Measurements from ENCODE around the gene ERI3.

The ERI3 gene

DNA sequence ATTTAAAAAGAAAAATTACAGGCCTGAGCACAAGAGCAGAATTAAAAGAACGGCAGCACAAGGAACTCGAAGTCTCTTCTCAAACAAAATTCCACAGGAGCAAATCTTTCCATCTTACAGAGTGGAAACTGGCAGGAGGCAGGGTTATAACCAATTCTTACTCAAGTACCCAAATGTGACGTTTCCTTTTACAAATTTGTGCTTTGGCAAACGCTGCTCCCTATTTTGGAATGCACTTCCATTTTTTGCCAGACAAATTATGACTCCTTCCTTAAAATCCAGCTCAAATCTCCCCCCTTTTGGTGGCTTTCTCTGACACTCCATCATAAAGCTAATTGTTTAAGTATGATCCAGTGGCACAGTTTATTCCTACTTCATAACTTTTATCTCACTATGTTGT, 7.8 kb downstream of the ERI3 start:
- no peak for DNase-seq

DNA sequence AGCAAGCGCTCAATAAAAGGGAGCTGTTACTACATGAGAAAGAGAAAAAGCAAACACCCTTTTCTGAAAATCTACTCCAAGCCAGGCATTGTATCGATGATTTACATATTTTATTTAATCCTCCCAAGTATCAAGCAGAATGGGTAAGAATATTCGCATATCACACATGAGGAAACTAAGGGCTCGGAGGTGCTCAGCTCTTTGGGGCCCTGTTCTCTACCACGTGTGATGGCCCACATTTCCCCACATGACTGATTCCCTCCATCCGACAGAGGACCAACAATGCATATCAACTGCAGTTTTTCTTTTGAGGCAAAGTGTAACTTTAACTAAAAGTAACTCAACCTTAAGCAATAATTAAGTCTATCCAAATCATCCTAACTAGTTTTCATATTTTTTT, 8.2 kb downstream of the ERI3 start:
- no peak for DNase-seq

DNA sequence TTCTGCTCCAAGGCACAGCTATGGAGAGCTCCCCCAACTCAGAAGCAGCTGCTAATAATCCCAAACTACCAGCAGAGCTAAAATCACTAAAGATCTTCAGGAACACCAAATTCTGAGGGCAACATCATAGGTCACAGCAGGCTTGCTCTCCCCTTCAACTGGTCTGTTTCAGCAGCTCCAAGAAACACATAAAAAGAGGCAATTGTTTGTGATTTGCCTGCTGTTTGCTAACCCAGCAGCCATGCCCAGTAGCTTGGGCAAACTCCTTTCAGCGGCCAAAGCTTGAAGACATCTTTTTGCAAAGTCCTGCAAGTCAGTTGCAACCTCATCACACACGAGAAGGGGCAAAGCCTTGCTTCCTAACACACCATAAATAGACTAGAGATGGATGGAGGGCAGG, 8.9 kb downstream of the ERI3 start:
- no peak for DNase-seq

DNA sequence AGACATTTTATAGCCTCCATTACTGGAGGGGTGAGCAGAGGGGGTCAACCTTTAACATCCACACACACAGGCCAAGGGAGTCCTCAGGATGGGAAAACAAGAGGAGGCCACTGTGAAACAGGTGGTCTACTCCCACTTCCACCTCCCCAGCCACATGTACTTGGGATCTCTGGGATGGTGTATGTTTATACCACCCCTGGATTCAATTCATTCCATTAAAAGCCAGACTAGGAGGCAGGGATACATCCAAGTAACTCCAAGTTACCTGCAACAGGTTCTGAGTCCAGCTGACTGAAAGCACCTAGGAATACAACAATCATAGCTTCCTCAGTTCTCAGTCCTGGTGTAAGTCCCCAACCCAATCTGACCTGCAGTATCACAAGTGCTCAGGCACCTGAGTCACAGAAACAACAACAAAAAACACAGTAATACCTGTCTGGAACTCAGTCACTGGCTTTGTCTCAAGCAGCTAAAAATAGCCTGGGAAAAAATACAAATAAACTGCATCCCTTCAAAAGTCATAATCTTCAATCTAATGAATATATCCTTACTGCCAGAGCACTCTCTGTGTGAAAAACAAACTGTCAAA, 9.8 kb downstream of the ERI3 start:
- DNase-seq, result no peak

DNA sequence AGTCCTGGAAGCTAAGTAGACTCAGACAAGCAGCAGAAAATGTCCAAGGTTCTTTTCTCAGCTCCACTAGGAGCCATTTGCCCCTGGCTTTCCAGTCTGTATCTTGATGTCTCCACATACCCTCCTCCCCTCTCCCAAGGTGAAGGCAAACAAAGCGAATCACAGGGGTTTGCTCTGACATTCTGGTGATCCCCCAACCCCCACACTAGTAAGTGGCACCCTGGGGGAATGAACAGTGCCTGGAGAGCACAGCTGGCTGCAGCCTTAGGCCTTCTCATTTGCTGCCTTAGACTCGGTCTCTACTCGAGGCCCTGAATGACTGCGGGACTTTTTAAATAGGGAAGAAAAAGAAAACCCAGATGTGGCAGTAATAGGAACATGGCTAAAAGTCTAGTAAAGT, 15.3 kb downstream of the ERI3 start:
- no peak for DNase-seq

DNA sequence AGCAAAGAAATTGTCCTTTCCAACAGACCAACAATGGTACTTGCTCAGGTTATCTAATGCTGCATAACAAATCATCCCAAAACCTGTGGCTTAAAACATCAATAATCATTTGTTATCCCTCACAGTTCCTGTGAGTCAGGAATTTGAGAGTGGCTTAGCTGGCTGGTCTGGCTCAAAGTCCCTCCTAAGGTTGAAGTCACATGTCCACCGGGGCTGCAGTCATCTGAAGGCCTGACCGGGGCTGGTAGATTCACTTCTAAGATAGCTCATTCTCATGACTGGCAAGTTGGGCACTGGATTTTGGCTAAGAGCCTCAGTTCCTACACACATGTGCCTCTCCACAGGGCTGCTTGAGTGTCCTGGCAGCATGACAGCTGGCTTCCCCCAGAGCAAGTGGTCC, 16.9 kb downstream of the ERI3 start:
- DNase-seq, result no peak

DNA sequence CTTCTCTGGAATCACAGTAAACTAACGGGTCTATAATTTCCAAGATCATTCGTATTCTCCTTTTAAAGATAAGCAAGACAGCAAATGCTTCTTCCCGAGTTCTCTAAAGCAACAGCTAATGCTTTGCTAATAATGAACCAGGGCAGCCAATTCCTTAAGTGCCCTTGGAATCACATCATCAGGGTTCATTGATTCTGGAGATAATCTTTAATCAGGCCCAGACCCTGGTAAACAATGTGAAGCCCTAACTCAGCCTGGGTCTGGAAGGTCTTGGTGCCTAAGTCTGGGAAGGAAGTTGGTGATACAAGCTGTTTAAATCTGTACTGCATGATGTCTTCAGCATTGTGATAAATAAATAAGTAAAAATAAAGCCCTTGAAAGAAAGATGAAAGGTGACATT, 18.4 kb downstream of the ERI3 start:
- no peak for DNase-seq

DNA sequence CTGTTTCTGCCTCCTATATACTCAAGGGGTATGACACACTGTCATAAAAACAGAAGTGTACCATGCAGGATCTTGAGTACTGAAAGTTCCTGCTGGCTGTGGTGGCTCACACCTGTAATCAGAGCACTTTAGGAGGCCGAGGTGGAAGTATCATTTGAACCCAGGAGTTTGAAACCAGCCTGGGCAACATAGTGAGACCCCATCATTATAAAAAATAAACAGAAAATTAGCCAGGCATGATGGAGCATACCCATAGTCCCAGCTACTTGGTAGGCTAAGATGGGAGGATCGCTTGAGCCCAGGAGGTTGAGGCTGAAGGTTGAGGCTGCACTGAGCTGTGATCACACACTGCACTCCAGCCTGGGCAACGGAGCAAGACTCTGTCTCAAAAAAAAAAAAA, 20.1 kb downstream of the ERI3 start:
- no peak for DNase-seq

DNA sequence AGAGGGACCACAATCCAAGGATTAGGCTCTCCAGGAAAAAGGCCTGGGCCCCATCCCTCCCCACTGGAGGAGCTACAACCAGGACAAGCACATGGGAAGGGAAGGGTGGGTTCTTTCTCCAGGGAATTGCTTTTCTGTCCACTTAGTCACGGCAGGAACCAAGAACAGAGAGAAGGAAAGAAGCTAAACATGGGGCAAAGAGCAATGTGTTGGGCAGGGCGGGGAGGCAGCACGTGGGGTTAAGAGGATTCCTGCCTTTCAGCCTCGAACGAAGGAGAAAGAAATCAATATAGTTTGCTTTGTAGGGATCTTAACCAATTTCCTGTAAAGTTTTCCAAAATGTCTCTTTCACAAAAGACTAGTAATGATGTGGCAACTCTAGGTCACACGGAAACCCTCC, 21.7 kb downstream of the ERI3 start:
- DNase-seq, result no peak

DNA sequence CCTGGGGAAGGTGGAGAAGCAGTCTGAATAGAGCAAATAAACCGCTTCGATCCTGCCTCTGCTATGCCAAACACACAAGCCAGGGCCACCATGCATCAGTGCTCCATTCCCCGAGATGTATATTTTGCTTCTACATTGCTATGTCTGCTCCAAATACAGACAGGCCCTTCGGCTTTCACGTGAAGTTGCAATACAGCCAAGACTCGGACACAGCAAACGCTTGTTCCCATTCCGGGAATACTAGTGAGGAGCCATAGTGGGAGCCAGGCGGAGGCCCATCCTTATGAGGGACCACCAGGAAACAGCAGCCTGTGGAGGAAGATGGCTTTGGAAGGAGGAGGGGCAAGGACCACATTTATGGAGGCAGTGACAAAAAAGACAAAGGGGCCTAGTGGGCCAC, 22.6 kb downstream of the ERI3 start:
- no peak for DNase-seq

DNA sequence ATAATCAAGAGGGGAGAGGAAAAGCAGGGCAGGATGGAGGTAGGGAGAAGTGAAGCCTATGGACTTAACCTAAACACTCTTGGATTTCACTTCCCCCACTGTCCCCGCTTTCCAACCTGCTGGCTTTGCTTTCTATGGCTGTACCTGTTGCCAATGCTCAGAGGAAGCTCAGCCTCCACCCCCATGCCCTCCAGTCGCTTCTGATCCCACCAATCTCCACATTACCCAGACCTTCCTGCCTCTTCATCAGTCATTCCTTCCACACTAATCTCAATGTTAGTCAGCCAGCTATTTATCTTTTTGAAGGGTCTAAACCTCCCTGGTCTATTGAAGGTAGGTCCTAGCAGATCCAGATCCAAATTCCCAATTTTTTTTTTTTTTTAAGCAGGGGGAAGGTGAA, 24.1 kb downstream of the ERI3 start:
- DNase-seq, result no peak

DNA sequence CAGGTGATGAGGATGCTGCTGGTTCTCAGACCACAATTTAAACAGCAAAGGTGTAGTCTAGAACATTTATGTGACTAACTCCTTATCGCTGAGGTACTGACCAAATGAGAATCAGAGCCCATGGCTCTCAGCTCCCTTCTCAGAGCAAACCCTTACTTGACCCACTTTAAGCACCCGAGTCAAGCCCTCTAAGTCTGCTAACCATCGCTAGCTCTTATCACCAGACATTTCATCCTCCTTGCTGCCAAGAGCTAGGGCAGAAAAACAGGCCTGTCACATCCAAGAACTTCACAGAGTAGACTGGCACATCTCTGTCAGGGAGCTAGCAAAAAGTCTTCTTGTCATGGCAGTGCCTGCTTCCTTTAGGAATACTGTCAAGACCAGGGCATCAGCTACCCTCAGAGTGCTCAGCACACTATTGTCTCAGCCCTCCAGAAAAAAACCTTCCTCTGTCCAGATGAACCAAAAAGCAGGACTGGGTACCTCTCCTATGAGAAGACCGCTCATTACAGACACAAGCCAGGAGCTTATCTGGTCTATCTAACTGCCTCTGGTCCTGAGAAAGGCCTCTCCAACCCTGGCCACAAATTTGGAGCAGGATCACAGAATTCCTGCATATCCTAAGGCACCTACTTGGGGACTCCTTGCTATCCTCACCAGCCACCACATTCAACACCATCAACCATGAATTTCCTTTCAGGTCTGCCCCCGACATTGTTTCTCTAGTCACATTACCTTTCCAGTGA, 26.2 kb downstream of the ERI3 start:
- no peak for DNase-seq

DNA sequence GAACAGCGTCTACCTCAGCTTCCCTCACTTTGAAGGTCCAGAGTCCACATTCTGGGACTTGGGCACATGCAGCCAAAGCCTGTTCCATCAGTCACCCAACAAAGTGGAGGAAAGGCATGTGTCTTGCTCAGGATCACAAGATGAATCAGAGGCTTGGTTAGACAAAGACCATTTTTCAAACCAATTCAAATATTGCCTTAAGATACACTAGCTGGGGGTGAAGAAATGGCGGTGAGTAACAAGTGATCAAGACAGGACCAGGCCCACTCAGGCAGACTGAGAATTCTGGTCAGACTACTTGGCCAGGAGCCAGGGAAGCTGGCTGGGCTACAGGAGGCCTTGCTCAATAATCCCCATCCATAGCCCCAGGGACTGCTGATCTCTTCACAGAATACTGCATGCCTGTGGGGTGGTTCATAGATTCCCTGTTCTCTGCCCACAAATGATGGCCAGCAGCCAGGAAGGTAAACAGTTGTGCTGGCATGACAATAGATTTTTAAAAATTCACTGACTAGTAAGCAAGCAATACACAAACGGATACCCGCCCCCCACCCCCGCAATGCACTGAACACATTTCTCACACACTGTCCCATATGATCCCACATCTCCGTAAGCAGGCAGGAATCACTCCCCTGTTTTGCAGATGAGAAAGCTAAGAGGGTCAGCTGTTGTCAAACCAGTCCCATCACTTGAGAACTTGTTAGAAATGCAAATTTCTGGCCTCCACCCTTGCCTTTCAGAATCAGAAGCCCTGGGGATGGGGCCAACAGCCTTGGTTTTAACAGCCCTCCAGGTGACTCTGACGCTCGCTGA, 27.2 kb downstream of the ERI3 start:
- DNase-seq, result no peak

DNA sequence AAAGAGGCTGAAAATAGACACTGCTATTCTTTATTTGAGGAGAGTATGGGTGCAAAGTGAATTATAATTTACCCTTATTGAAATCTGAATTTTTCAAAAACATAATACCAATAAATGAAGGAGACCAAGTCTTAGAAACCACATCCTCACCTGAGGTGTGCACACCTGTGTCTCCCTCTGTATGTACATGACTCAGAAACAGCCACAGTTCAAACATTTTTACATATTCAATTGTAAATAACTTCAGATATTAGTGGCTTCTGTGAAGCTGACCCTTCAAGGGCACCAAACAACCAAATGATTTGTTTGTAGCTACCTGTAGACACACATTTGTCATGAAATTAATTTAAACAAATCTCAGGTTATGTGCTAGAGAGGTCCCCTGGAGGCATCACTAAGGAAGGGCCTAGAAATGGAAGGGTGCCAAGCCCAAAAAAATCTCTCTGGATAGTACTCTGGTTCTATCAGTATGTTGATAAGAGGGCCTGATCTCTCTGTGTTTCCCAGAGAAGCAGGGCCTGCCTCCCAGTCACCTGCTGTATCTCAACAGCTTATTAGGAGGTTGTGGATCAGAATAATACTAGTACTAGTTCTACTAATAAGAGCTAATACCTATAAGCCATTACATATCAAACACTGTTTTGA, 28.1 kb downstream of the ERI3 start:
- no peak for DNase-seq

DNA sequence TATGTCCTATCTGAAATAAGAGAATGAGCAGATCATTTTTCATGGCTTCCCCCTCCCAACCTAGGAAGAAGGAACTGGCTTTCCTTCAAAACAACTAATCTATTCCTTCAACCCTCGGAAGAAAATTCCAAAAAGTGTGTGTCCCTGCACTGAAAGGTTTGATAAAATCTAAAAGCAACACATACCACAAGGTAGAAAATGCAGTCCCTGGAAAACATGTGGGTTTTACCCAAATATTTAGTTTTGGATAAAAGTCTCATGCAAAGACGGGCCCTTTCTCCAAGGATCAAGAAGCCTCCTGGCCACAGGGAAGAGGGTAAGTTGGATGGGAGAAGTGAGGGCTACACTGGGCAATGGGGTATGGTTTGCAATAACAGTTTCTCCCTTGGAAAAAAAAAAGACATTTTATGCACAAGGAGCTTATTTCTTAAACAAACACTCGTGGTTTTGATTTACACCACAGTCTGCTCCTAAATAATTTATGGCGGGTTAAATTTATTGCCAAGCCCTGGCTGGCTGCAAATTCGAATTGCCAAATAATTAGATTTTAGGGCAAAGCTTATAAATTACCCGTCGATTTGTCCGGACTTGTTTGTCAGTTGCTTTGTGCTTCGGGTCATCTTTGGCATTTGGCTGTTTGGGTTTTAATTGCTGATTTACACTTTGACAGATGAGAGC, 28.9 kb downstream of the ERI3 start:
- no peak for DNase-seq

DNA sequence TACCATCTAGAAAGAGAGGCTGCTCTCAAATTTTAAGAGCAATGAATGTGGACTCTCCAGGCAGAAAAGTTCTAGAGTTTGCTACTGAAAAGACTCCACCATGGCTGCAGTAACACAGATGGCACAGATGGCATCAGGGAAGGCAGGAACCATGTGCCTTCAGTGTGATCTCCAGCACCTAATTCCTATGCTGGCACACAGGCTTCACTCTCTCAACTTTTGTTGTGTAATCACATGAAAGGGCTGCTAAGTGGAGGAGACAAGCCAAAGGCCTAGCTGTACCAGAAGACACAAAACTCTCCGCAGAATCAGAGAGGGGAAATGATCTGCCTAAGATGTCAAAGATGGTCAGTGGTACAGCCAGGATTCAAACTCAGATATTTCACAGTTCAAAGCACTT, 31.1 kb downstream of the ERI3 start:
- no peak for DNase-seq

DNA sequence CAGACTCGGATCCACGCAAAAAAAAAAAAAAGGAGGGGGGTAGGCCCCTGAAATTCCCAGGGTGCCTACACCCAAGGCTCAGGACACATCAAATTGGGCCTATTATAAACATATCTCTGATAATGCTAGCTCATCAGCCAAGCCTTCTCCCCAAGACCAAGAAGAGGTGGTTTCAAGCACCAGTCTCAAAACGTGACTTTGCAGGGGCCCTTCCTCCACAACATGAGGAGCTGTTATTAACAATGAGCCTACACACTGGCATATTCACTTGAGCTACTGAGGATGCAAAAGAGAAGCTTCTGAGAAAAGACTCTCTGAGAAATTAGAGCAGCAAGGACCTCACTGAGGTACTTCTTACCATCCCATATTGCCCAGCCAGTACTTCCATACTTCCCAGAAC, 32.7 kb downstream of the ERI3 start:
- no peak for DNase-seq

DNA sequence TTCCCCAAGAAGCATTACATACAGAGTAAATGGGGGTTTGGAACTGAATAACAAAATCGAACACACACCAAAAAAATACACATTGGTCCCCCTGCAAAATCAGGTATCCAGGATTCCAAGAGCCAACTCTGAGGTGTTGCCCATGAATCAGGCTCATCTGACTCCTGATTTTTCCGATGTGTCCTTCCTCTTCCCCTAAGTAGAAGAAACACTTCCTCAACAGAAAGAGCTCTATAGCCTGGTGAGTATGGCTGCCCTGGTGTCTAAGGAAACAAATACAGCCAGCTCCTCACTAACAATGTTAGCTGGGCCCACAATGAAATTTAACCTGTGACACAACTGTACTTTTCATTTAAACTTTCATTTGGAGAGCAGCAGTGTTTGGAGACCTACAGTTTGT, 33.6 kb downstream of the ERI3 start:
- no peak for DNase-seq

DNA sequence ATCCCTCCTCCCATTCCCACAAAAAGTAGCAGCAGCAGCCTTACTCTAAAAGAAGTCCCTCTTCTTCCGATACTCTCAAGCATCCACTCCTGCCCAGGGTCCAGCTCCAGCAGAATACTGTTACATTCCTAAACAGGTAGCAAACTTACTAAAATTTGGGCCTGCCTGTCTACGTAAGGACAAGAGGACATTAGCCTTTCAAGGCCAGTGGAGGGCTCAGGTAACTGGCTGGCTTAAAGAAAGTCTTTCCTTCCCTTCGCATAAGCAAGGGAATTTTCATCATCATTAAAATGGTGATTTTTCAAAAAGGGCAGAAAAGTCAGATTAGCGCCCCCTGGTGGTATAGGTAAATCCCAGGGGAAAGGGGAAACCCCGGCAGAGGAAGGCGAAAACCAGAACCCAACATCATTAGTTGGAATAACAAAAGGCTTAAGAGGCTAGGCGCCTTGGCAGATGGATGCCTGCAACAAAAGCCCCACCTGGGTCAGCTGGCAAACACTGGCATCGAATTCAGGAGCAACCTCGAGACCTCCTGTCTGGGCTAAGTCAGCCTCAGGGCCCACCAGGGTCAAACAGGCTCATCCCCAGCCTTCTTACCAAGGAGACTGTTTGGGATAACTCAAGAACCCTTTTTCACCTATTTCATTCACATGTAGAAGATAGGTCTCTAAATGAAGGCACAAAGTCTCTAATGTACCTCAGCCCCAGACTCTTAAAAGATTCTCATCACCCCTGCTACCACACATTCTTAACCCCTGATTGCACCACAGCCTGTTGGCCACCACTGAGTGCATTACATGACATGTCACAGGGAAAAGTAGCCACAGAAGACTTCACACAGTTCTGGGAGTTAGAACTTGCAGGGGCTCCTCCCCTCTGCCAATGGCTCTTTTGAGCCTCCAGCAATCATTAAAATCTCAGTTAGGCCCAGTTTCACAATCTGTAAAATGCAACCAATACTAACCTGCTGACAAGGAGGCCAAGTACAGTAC, 36.7 kb downstream of the ERI3 start:
- peak; percentile 12 for DNase-seq

DNA sequence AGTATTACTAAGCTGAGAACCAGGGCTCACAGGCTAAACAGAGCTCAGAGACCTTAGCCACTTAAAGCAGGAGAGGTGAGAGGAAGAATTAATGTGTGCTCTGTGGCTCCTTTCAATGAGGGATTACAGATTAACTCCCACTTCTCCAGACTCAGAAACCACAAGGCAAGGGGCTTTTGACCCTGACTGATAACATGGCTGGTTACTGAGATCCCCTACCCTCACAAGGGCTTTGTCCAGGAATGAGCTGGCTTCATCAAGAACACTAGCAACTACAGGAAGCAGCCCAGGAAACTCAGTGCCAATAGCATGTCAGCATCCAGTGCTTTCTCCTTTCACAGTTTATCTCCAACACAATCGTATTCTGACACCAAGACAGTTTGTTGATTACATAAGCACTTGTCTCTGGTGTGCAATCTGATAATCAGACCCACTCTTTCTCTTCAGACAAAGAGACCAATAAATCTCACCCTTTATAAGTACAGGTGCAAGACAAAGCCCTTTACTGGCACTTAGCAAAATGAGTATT, 38.8 kb downstream of the ERI3 start:
- no peak for DNase-seq

DNA sequence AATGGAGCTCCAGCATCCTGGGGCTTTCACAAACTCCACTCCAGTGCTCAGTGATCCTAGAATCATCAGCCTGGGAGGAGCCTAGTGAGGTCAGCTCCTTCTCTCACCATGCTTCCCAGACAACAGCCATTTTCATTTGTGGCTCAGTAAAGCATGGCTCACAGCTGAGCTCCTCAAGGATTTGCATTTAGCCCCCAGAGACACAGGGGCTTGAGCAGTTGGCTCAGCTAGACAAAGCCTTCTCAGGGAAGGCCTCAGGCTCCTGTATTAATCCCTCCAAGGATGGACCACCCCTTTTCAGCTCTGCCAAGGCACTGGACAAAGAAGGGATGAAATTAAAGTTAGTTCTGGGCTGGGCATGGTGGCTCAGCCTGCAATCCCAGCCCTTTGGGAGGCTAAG, 39.5 kb downstream of the ERI3 start:
- DNase-seq, result no peak

DNA sequence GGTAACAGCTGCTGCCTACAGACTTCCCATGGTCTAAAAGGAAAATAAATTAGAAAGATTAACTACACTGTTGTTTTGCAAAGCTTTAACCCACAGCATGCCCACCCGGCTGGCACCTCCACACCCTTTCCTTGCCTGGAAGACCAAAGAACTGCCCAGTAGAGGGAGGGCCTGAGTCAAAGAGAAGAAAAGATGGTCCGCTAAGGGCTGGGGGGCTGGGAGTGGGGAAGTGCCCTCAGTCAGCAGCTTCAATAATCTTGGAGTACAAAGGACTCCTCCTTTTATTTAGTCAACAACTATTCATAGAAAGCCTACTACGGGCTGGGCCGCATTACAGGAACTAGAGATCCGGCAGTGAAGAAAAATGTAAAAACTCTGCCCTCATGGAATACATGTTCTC, 40.6 kb downstream of the ERI3 start:
- DNase-seq, result no peak

All from stimulated activated naive CD4-positive, alpha-beta T cell treated with Interleukin-2 at 50 U/mL for 16 hours (primary cell).